SKM-1 treated with dmso at 0.1 percent for 144 hours (cell line): Measurements from ENCODE around the gene PDE10A.

ENCODE experiments used
- DNase-seq: peaks from one replicate; lab custom pipeline; 2025; ENCODE audit not compliant: unreplicated experiment; lab: John Stamatoyannopoulos, UW

Gene PDE10A

GRCh38 chr6:165656581-165657324 is 6.3 kb downstream of the PDE10A start:
- DNase-seq, result no peak

- DNase-seq, result no peak
Measured at GRCh38 chr6:165655191-165655590, 7.8 kb downstream of the PDE10A start.

GRCh38 chr6:165654144-165654543 is 8.9 kb downstream of the PDE10A start:
- no peak for DNase-seq

- DNase-seq, result no peak
Measured at GRCh38 chr6:165653607-165654006, 9.4 kb downstream of the PDE10A start.

- no peak for DNase-seq
Measured at GRCh38 chr6:165653196-165653595, 9.8 kb downstream of the PDE10A start.

GRCh38 chr6:165652766-165653165 is 10.3 kb downstream of the PDE10A start:
- DNase-seq, result no peak

GRCh38 chr6:165649166-165650137 is 13.6 kb downstream of the PDE10A start:
- no peak for DNase-seq

GRCh38 chr6:165647041-165647440 is 16.0 kb downstream of the PDE10A start:
- no peak for DNase-seq

- no peak for DNase-seq
Measured at GRCh38 chr6:165645919-165646318, 17.1 kb downstream of the PDE10A start.

- no peak for DNase-seq
Measured at GRCh38 chr6:165644586-165645266, 18.3 kb downstream of the PDE10A start.

GRCh38 chr6:165643015-165643414 is 20.0 kb downstream of the PDE10A start:
- DNase-seq, result no peak

- no peak for DNase-seq
Measured at GRCh38 chr6:165641672-165642156, 21.3 kb downstream of the PDE10A start.

- no peak for DNase-seq
Measured at GRCh38 chr6:165640806-165641205, 22.2 kb downstream of the PDE10A start.

GRCh38 chr6:165638530-165638929 is 24.5 kb downstream of the PDE10A start:
- DNase-seq, result no peak

- DNase-seq, result no peak
Measured at GRCh38 chr6:165637586-165637985, 25.5 kb downstream of the PDE10A start.

GRCh38 chr6:165636402-165637048 is 26.5 kb downstream of the PDE10A start:
- no peak for DNase-seq

GRCh38 chr6:165635965-165636364 is 27.1 kb downstream of the PDE10A start:
- no peak for DNase-seq

- DNase-seq, result no peak
Measured at GRCh38 chr6:165634101-165634880, 28.8 kb downstream of the PDE10A start.

- DNase-seq, result no peak
Measured at GRCh38 chr6:165632194-165632593, 30.8 kb downstream of the PDE10A start.

GRCh38 chr6:165630544-165630953 is 32.5 kb downstream of the PDE10A start:
- no peak for DNase-seq
